HepG2 (cell line): ENCODE data around the gene LHPP. TPM values are rescaled to one million over a fixed set of nuclear protein-coding genes. Genes with fewer than 3 reads are reported as not detected.
A peak's percentile ranks its signal among the peaks of the same experiment; 100 is the strongest.

Source experiments
- ATAC-seq: fragments of 200-7000 bp; cut with Tn5 transposase; 3 replicates; pipeline ENCODE4 v1.9.1; 2020; ENCODE audit warnings: mild to moderate bottlenecking, moderate library complexity
- BruUV-seq: library from RNA; stranded (reverse); fragments of 400-500 nt; replicated peaks from 2 replicates; lab custom pipeline; 2021; lab: Mats Ljungman, UMichigan
- CTCF ChIA-PET: fragments of 300-600 bp; formaldehyde crosslinking; extraction: SDS; loops from one replicate; lab custom pipeline; 2021; ENCODE audit warnings: low total read pairs, inconsistent platforms, low intra/inter-chr PET ratio; lab: Yijun Ruan, JAX
- POLR2A ChIA-PET: fragments of 350-600 bp; sonication (Branson Sonifier 250); formaldehyde crosslinking; loops from one replicate; lab custom pipeline; 2020; ENCODE audit warnings: antibody characterized with exemption, inconsistent platforms; lab: Yijun Ruan, JAX
- DNase-seq: peaks from one replicate; pipeline ENCODE4 v3.0.0-alpha.2; 2015; ENCODE audit warnings: low spot score
- FAIRE-seq: peaks from 3 replicates; lab custom pipeline; 2011; peaks lifted over from hg19 to GRCh38; lab: Jason Lieb, UNC
- H2AFZ ChIP-seq: one replicate; pipeline ENCODE4 v1.6.1; 2011; ENCODE audit warnings: low read length, inconsistent platforms
- H3K27ac ChIP-seq: fragments of 300-600 bp; 3 replicates; pipeline ENCODE4 v1.8.0; 2011; ENCODE audit warnings: mixed run types, mild to moderate bottlenecking, mixed read lengths, low read length, inconsistent platforms; ENCODE audit not compliant: insufficient read depth; ENCODE audit errors: extremely low read length
- H3K27me3 ChIP-seq, 2 experiments: fragments of 200-600 bp in 1 of 2; 2 replicates in 1 of 2; 3 replicates in 1 of 2; pipeline versions ENCODE4 v1.6.0 to v1.8.0; 2011; ENCODE audit warnings: low read length in 2 of 2, mild to moderate bottlenecking in 2 of 2, moderate library complexity in 2 of 2, inconsistent platforms in 1 of 2; ENCODE audit not compliant: insufficient read depth in 2 of 2, control insufficient read depth in 1 of 2
- H3K36me3 ChIP-seq, 2 experiments: fragments of 200-600 bp in 1 of 2; replicated peaks in 1 of 2; 2 replicates in 1 of 2; 3 replicates in 1 of 2; pipeline versions ENCODE4 v1.5.1 to v1.8.0; 2011; ENCODE audit warnings: low read length in 2 of 2, inconsistent platforms in 1 of 2; ENCODE audit not compliant: insufficient read depth in 2 of 2, control insufficient read depth in 1 of 2
- H3K4me1 ChIP-seq: 2 replicates; pipeline ENCODE4 v1.5.1; 2012; ENCODE audit warnings: low read length, inconsistent platforms; ENCODE audit not compliant: insufficient read depth
- H3K4me2 ChIP-seq: 2 replicates; pipeline ENCODE4 v1.6.0; 2011; ENCODE audit warnings: low read depth, low read length, inconsistent platforms
- H3K4me3 ChIP-seq, 3 experiments: fragments of 200-600 bp in 1 of 3; sonication (generic), shearing (Covaris generic) in 1 of 3; replicated peaks in 1 of 3; 2 replicates each; pipeline ENCODE4 v1.5.1; 2011 to 2016; ENCODE audit warnings: low read length in 3 of 3, inconsistent platforms in 2 of 3, low read depth in 2 of 3, mild to moderate bottlenecking in 2 of 3, control low read depth in 1 of 3, mixed read lengths in 1 of 3; ENCODE audit not compliant: insufficient read depth in 1 of 3
- H3K79me2 ChIP-seq: one replicate; pipeline ENCODE4 v1.6.1; 2011; ENCODE audit warnings: low read length, inconsistent platforms; ENCODE audit not compliant: insufficient read depth
- H3K9ac ChIP-seq: 2 replicates; pipeline ENCODE4 v1.6.0; 2011; ENCODE audit warnings: mild to moderate bottlenecking, low read depth, low read length, inconsistent platforms; ENCODE audit not compliant: insufficient read depth
- H3K9me3 ChIP-seq: 2 replicates; pipeline ENCODE4 v1.5.1; 2012; ENCODE audit warnings: mild to moderate bottlenecking, low read length
- H4K20me1 ChIP-seq: 2 replicates; pipeline ENCODE4 v1.6.0; 2011; ENCODE audit warnings: inconsistent platforms, mild to moderate bottlenecking, low read length, moderate library complexity; ENCODE audit not compliant: insufficient read depth
- ATF4 ChIP-seq, 2 experiments: fragments of 450-650 bp in 1 of 2; sonication (generic) in 1 of 2; formaldehyde crosslinking; IDR thresholded peaks; 2 replicates each; pipeline versions ENCODE4 v1.5.0 to v1.8.0; 2020 to 2022; ENCODE audit warnings: mild to moderate bottlenecking in 1 of 2, missing genetic modification reagents in 1 of 2
- ATF7 ChIP-seq, 2 experiments: fragments of 450-650 bp in 1 of 2; sonication (generic) in 1 of 2; formaldehyde crosslinking in 1 of 2; IDR thresholded peaks; 2 replicates each; pipeline versions ENCODE4 v1.4.0 to v1.6.1; 2016 to 2020; ENCODE audit warnings: antibody characterized with exemption in 1 of 2, mild to moderate bottlenecking in 1 of 2, missing genetic modification reagents in 1 of 2
- BHLHE40 ChIP-seq: IDR thresholded peaks from 2 replicates; pipeline ENCODE4 v1.6.1; 2011; ENCODE audit warnings: low read length, improper control_type of control experiment
- ESRRA ChIP-seq: sonication (generic); formaldehyde crosslinking; IDR thresholded peaks from 2 replicates; pipeline ENCODE4 v1.5.1; 2020; ENCODE audit warnings: mild to moderate bottlenecking, low read depth, missing genetic modification reagents
- FOXA3 ChIP-seq: IDR thresholded peaks from 2 replicates; pipeline ENCODE4 v1.6.1; 2016; ENCODE audit warnings: missing genetic modification reagents, missing compliant biosample characterization
- GPN1 ChIP-seq: sonication (generic); formaldehyde crosslinking; IDR thresholded peaks from 2 replicates; pipeline ENCODE4 v1.5.1; 2020; ENCODE audit warnings: missing genetic modification reagents, borderline replicate concordance
- HDAC1 ChIP-seq: sonication (generic); formaldehyde crosslinking; IDR thresholded peaks from 2 replicates; pipeline ENCODE4 v1.5.1; 2020; ENCODE audit warnings: mild to moderate bottlenecking, missing genetic modification reagents
- IRX3 ChIP-seq: sonication (generic); formaldehyde crosslinking; IDR thresholded peaks from 2 replicates; pipeline ENCODE4 v1.8.1; 2023; ENCODE audit warnings: mild to moderate bottlenecking, low read depth, missing genetic modification reagents, borderline replicate concordance
- KDM2A ChIP-seq: sonication (generic); formaldehyde crosslinking; IDR thresholded peaks from 2 replicates; pipeline ENCODE4 v1.4.0; 2020; ENCODE audit warnings: low read depth, missing genetic modification reagents, borderline replicate concordance
- KLF15 ChIP-seq: sonication (generic); formaldehyde crosslinking; IDR thresholded peaks from 2 replicates; pipeline ENCODE4 v1.8.1; 2023; ENCODE audit warnings: borderline replicate concordance, mild to moderate bottlenecking, inconsistent platforms, missing genetic modification reagents, mixed read lengths
- MYNN ChIP-seq: sonication (generic); formaldehyde crosslinking; IDR thresholded peaks from 2 replicates; pipeline ENCODE4 v1.4.0; 2020; ENCODE audit warnings: mild to moderate bottlenecking, low read depth, missing genetic modification reagents
- RARA ChIP-seq: IDR thresholded peaks from 2 replicates; pipeline ENCODE4 v1.6.1; 2016; ENCODE audit warnings: missing genetic modification reagents, missing compliant biosample characterization
- RFXANK ChIP-seq: IDR thresholded peaks from 2 replicates; pipeline ENCODE4 v1.6.1; 2016
- SP140L ChIP-seq: sonication (generic); formaldehyde crosslinking; IDR thresholded peaks from 2 replicates; pipeline ENCODE4 v1.4.0; 2020; ENCODE audit warnings: missing genetic modification reagents, borderline replicate concordance
- TEAD3 ChIP-seq: optimal IDR thresholded peaks from 2 replicates; pipeline ENCODE3; 2016; ENCODE audit warnings: borderline replicate concordance
- ZFY ChIP-seq: sonication (generic); formaldehyde crosslinking; IDR thresholded peaks from 2 replicates; pipeline ENCODE4 v1.4.0; 2020; ENCODE audit warnings: missing genetic modification reagents
- ZNF230 ChIP-seq: sonication (generic); formaldehyde crosslinking; IDR thresholded peaks from 2 replicates; pipeline ENCODE4 v1.4.0; 2020; ENCODE audit warnings: mild to moderate bottlenecking, missing genetic modification reagents
- ZNF281 ChIP-seq: sonication (generic); formaldehyde crosslinking; IDR thresholded peaks from 2 replicates; pipeline ENCODE4 v1.4.0; 2020; ENCODE audit warnings: missing genetic modification reagents, borderline replicate concordance
- ZNF331 ChIP-seq: sonication (generic); formaldehyde crosslinking; IDR thresholded peaks from 2 replicates; pipeline ENCODE4 v1.4.0; 2020; ENCODE audit warnings: missing genetic modification reagents
- ZNF629 ChIP-seq: sonication (generic); formaldehyde crosslinking; conservative IDR thresholded peaks from 2 replicates; pipeline ENCODE4 v1.5.0; 2020; ENCODE audit warnings: missing genetic modification reagents
- WGBS: methylation state at CpG from one replicate; pipeline ENCODE4 v1.1.6; 2017; ENCODE audit warnings: low lambda C conversion rate; 5-methylcytosine and 5-hydroxymethylcytosine counted together
- in situ Hi-C: cut with HindIII; loops from 2 replicates; pipeline ENCODE4 v1.10.0; 2017; ENCODE audit warnings: low pct_unique_long_range_greater_than_20kb; ENCODE audit not compliant: extremely low pct_ligation_motif_present
- intact Hi-C: fragments of 100-400 bp; cut with micrococcal nuclease; formaldehyde crosslinking; loops from one replicate; pipeline ENCODE4 v1.10.0; 2022; ENCODE audit not compliant: unreplicated experiment
- polyA plus RNA-seq, 8 experiments: library from polyadenylated mRNA; depleted of rRNA in 3 of 8; stranded (reverse) in 7 of 8; unstranded in 1 of 8; fragments of >200 nt; fragmentation: Illumina TruSeq in 4 of 8; extraction: Trizol in 4 of 8; gene quantifications; 2 replicates each; pipeline versions ENCODE4 v1.2.1 to v1.2.3, GENCODE V29; 2011 to 2016; ENCODE audit warnings: low read depth in 4 of 8, missing spikeins in 1 of 8, mixed read lengths in 1 of 8; ENCODE audit not compliant: insufficient read depth in 1 of 8
- total RNA-seq, 5 experiments: library from RNA; depleted of rRNA; stranded (reverse); fragments of >200 nt; fragmentation: Illumina TruSeq; extraction: Trizol; gene quantifications; 2 replicates each; pipeline ENCODE4 v1.2.3, GENCODE V29; 2016; ENCODE audit warnings: low read depth in 1 of 5
- TF ChIP-seq, protein P1 (sequence below): sonication (generic); formaldehyde crosslinking; IDR thresholded peaks from 2 replicates; pipeline ENCODE4 v1.4.0; 2020; ENCODE audit warnings: missing genetic modification reagents

Gene LHPP
- total and polyA plus RNA-seq, 2 of the 13 experiments (the other 11 are each of a cell fraction or from before 2014, with no cell fraction given): 5.2 to 13.1 TPM

GRCh38 chr10:124478515-124478914 lies 16.9 kb downstream of the LHPP start:
- DNase-seq (no peak), FAIRE-seq (no peak), ATAC-seq (peak; percentile 59)
- no peak overlapping the region for H3K27ac ChIP-seq
- H3K79me2 ChIP-seq: no peaks in the 10 kb centered on the region
- peak overlapping the region in 1 of 3 experiments; percentile 45; a peak in 2 of 6 replicates for H3K4me3 ChIP-seq
- peaks cover 61% of the 10 kb centered on the region for H3K4me1 ChIP-seq
- no peaks in the 10 kb centered on the region for H3K27me3 ChIP-seq
- H3K9me3 ChIP-seq: no peaks in the 10 kb centered on the region
- CTCF ChIA-PET: no interaction called here
- no peaks in the 10 kb centered on the region for H3K36me3 ChIP-seq
- POLR2A ChIA-PET: interaction anchor here (2.1 kb wide), 1 partner anchor 17 kb away, joined by 6 read pairs; the partner anchor contains the start of gene LHPP
- H3K9ac ChIP-seq: no peak overlapping the region
- 10% methylated on average over 10 of the region's 14 CpGs for WGBS
- H2AFZ ChIP-seq: no peak overlapping the region
- intact Hi-C loops (no loop called here), in situ Hi-C loops (no loop called here)
- H3K4me2 ChIP-seq: peak overlapping the region; percentile 69
- BruUV-seq: no TSS peak
- no peaks in the 10 kb centered on the region for H4K20me1 ChIP-seq
- TF ChIP-seq HDAC1 (CRISPR knock-in tag) (no peak), MYNN (no peak), GPN1 (CRISPR knock-in tag) (no peak), BHLHE40 (no peak), ATF4 (CRISPR knock-in tag; IDR thresholded peaks at IDR 0.05) (no peak), ZNF281 (CRISPR knock-in tag) (no peak), KDM2A (CRISPR knock-in tag) (no peak), ATF7 (IDR thresholded peaks at IDR 0.05) (no peak), ATF7 (CRISPR knock-in tag; IDR thresholded peaks at IDR 0.05) (no peak), ZNF331 (CRISPR knock-in tag) (0 out of 2 replicates have a peak, but pooled peaks have one; percentile 32), FOXA3 (no peak), ZFY (CRISPR knock-in tag) (no peak), KLF15 (CRISPR knock-in tag) (no peak), TEAD3 (peak; percentile 17), IRX3 (no peak), RARA (CRISPR knock-in tag) (peak; percentile 59), RFXANK (CRISPR knock-in tag) (no peak), SP140L (CRISPR knock-in tag) (no peak), ESRRA (CRISPR knock-in tag) (0 out of 2 replicates have a peak, but pooled peaks have one; percentile 21), ZNF629 (CRISPR knock-in tag) (no peak), ZNF230 (CRISPR knock-in tag) (no peak)
- TF ChIP-seq, protein P1, sequence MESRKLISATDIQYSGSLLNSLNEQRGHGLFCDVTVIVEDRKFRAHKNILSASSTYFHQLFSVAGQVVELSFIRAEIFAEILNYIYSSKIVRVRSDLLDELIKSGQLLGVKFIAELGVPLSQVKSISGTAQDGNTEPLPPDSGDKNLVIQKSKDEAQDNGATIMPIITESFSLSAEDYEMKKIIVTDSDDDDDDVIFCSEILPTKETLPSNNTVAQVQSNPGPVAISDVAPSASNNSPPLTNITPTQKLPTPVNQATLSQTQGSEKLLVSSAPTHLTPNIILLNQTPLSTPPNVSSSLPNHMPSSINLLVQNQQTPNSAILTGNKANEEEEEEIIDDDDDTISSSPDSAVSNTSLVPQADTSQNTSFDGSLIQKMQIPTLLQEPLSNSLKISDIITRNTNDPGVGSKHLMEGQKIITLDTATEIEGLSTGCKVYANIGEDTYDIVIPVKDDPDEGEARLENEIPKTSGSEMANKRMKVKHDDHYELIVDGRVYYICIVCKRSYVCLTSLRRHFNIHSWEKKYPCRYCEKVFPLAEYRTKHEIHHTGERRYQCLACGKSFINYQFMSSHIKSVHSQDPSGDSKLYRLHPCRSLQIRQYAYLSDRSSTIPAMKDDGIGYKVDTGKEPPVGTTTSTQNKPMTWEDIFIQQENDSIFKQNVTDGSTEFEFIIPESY (CRISPR knock-in tag): no peak
